Hepatic stellate cell (primary cell): ENCODE measurements around the gene EGFL6.

Experiments
- DNase-seq: peaks from one replicate; pipeline ENCODE4 v3.0.0; 2011; ENCODE audit warnings: low spot score

EGFL6 gene, protein sequence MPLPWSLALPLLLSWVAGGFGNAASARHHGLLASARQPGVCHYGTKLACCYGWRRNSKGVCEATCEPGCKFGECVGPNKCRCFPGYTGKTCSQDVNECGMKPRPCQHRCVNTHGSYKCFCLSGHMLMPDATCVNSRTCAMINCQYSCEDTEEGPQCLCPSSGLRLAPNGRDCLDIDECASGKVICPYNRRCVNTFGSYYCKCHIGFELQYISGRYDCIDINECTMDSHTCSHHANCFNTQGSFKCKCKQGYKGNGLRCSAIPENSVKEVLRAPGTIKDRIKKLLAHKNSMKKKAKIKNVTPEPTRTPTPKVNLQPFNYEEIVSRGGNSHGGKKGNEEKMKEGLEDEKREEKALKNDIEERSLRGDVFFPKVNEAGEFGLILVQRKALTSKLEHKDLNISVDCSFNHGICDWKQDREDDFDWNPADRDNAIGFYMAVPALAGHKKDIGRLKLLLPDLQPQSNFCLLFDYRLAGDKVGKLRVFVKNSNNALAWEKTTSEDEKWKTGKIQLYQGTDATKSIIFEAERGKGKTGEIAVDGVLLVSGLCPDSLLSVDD

DNA sequence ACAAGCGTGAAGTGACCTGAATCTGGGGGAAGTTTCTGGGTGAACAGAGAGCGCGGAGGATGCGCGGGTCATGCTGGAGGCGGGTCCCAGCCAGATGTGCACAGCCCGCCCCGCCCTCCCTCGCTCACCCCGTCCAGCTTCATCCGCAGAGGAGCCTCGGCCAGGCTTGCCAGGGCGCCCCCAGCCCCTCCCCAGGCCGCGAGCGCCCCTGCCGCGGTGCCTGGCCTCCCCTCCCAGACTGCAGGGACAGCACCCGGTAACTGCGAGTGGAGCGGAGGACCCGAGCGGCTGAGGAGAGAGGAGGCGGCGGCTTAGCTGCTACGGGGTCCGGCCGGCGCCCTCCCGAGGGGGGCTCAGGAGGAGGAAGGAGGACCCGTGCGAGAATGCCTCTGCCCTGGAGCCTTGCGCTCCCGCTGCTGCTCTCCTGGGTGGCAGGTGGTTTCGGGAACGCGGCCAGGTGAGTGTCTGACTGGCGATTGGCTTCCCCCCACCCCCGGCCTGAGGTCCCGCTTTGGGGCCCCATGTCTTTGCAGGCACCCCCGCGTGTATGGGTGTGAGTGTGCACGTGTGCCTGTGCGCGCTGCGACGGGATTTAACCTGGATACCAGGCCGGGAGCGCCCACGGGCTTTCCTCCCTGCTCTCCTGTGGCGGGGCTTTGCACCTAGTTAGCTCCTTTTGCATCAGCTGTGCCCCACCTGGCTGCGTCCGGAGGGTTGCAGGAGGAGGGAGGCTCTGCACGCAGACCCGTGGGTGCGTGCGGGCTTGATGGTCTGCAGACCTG, at the start of gene EGFL6:
Gene EGFL6 (plus strand): TSS at position 123 of the 782 bp plus-strand sequence. CDS start 261 bp downstream, at position 384.
- no peak for DNase-seq

DNA sequence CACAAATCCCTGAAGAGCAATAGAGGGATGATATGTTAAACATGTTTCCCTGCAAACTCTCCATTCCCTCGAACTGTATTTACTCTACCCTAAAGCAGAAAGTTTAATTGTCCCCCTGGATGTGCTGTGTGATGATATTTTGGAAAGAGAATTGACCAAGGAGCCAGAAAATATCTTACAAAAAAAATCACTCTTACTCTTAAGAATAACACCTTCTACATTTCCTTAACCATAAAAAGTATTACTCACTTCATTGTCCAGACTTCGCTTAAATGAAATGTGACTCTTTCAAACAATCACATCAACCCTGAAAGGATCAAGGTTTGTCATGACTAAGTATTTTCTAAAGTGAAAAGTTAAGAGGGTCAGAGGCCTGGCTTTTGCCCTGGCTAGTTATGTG, 49.0 kb upstream of the EGFL6 start:
- no peak for DNase-seq

DNA sequence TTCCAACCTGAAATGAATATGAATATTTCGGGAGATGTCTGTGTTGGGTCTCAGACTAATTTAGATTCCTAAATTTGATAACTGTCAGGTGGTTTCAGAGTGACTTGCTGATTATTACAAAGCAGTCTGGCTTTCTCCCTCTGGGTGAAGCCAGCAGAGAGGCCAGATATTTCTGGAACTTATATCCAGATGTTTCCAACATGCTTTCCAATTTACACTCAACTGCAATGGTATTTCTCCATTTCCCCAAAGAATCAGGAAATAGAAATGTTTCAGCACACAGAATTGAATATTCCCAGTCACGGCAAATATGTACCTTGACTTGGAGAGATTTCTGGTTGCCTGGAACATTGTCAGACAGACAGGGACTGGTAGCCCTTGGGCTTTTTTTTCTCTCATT, 48.5 kb upstream of the EGFL6 start:
- DNase-seq: no peak

DNA sequence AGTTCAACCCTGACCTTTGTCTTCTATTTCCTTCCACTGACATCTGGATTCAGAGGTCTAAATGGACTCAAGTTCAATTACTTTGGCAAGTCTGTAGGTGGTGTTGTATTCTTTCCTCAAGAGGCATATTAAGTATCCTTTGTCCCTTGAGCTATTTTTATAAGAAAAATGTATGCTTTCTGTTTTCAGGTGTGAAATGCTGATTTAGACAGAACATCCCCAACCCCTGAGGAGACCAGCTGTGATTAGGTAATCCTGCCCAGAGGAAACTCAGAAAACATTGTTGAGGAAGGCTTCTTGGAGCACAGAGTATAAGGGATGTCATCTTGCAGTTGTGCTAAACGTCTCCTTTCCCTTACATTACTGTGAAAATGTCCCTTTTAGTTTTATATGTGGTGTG, 46.6 kb upstream of the EGFL6 start:
- DNase-seq: no peak

DNA sequence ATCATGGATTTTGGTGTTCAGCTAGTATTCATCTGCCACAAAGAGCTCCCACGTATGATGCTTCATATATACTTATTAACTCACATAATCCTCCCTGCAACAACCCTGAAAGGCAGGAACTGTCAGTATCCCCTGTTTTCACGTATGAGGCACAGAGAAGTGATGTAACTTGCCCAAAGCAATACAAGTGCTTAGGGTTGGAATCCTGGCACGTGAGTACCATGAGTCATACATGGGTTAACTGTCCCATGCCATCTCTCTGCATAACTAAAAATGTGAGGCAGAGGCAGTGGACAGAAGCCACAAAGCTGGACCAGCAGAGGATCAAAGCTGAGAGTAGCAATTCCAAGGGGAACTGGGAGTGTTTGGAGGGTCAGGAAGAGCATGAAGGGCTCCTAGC, 35.7 kb upstream of the EGFL6 start:
- DNase-seq: no peak

DNA sequence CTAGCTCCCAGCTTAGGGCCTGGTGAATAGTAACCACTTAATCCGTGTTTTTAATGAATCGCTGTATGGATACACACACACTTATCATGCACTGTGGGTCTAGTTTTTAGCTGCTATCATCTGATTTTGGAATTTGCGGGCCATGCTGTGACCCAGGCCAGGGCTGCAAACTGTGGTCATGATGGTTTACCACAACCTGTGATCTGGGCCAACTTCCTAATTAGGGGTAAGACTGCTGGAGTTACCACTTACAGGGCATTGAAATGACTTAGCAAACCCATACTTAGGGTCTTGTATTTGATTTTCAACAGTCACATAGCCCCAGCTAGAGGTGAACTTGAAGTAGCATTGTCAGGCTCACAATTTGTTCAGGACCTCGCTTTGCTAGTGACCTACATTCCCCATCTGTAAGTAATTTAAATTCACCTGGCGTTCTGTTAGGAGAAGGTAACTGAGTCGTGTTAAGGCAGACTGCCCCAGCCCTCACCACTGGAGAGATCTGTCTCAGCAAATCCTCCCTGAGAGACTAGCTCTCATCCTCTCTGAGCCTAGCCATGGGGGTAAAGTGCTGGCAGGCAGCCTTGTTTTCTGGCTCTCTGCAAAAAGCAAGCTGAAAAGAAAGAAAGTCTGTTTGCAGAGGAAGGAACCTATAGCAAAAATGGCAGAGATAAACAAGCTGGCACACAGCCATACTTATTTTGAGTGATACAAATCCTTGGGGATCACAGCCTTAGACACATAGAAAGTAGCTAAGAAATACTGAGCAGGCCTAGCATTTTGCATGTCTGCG, 33.8 kb upstream of the EGFL6 start:
- DNase-seq: no peak

DNA sequence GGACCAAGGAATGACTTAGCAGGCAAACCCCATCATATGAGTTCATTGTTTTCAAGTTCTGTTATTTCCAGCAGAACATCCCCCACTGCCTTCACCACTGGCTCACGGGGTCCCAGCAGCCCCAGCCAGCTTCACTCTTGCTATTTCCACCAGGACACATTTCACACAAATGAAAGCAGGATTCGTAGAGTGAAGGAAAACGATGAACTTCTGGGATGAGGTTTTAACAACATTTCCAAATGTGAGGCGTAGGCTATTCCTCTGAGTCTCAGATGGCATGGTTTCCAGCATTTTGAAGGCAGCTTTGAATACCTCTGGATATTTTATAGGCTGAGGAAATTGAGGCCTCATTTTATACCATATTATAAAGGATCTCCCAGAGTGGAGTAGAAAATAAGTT, 32.9 kb upstream of the EGFL6 start:
- DNase-seq: no peak

DNA sequence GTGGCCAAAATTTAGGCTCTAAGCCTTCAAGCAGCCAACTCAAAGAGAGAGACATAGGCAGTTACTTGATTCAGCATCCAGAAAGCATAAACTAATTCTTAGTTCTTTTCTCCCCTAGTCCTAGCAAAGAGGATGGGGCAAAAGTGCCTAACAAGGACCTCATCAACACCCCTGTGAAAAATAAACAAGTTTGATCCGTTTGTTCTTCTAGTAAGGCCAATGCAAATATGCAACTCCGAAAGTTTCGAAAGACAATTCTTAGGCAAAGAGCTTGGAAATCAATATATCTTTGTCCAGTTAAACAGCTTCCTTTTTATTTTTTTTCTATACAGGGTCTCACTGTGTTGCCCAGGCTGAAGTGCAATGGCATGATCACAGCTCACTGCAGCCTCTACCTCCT, 31.0 kb upstream of the EGFL6 start:
- DNase-seq: no peak

DNA sequence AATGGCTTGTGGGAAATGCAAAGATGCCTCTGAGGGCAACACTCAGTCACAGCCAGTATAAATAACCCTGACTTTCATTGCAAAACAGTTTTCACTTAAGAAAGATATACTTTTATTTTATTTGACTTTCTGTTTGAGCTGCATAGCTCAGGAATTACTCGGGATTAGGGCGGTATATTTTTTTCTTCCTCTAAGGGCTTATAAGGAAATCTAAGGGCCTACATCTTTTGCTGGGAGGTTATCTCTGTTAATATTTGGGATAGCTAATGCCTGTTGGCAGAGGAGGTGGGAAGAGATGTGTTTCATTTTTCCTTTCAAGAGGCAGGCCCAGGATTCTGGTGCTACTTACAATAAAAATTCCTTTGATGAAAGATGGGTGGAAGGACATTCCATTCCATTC, 28.8 kb upstream of the EGFL6 start:
- no peak for DNase-seq

DNA sequence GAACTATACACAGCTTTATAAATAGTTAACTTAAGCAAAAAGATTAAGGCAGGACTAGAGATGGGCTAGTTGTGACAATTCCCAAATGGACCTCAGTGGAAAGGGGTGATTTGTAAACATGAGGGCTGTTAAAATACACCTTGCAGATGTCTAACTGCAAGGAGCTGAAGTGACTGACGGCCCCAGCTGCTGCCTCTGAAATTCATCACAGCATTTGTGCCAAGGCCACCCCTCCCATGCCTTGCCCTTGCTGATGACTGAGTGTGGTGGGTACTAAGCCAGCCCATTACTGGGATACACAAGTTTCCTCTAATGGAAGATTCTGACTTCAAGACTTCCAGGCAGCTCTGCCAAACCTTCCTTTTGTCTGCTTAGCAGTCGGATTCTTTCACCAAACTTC, 23.7 kb upstream of the EGFL6 start:
- DNase-seq: no peak

DNA sequence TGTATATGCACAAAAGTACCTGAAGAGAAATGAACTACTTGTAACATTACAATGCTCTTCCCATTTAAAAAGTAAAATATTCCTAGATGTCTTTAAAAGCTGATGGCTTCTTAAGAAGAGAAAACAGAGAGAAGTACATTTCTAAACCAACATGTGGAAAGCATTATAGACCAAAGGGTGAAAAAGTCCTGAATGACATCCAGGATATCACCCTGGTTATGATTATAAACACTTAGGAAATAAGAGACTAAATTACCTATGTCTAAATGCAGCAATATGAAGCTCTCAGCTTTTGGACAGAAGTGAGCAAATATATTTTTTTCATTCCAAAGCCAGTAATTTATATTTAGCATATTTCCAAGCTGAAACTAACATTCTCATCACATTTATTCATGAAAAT, 21.7 kb upstream of the EGFL6 start:
- no peak for DNase-seq

DNA sequence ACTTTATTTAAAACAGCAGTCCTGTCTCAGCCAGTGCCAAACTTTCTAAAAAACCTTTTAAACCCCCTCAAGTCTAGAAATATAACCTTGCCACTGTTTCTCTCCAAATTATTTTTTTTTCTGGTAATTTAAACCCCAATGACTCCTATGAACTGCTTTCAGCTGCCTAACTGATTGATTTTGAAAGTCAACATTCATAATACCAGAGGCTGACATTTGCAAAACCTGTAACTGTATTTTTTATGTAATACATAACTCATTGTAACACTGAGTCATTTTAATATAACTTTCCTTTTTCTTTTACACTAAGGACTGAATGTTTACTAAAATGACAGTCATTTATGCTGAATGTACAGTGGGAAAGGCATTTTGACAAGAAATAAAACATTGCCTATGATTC, 19.1 kb upstream of the EGFL6 start:
- no peak for DNase-seq

DNA sequence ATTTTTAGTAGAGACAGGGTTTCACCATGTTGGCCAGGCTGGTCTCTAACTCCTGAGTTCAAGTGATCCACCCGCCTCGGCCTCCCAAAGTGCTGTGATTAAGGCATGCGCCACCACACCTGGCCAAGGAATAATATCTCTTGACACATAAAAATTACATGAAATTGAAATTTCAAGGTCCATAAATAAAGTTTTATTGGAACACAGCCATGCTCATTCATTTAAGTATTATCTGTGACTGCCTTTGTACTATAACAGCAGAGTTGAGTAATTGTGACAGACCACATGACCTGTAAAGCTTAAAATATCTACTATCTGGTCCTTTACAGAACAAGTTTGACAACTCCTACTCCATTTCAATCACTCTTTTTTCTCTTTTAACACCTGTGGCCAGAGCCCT, 17.8 kb upstream of the EGFL6 start:
- DNase-seq: no peak

DNA sequence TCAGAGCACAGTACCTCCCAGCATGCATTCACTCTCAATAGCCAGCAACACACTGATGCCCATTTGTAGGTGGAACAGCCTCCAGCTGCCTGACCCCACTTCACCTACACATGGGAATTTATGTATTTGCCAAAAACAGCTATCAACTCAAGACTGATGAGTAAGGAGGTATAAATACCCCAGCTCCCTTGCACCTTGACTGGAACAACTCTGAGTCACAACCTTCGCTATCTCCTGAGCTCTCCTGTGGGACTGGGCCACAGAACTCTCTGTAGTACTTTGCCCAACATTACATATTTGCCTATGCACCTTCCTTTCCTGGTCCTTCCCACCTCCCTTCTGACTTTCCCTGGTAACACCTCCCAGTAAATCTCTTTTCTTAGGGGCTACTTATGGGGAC, 16.5 kb upstream of the EGFL6 start:
- no peak for DNase-seq

DNA sequence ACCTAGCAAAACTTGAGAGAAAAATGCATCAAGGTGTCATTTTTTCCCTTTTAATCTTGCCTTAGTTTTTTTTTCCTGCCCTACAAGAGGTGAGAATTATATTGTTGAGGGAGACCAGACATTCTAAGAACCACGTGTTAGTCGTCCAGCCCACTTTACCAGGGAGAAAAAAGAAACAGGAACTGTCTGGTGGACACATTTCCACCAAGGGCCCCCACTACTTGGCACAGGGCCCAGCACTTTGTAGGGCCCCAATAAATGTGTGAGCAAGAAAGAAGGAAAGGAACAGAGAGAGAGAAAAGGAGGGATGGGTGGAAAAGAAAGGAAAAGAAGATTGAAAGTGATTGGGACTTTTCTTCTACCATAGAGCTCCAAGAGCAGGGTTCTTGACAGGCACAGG, 3.9 kb upstream of the EGFL6 start:
- no peak for DNase-seq

DNA sequence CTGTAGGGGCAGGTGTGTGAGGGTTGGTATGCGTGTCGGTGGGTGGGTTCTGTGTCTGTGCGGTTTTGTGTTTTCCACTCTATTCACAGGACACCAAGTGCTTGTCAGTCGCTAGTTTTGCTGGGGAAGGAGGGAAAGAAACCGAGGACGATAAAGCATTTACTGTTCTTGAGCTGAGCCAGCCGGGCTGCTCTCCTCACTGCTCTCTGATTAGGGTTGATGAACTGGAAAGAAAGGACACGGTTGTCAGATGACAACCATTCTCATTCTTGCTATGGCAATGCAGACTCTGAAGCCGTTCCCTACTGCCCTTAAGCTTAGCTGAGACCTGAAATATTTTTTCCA, 832 bp downstream of the EGFL6 start:
- no peak for DNase-seq

DNA sequence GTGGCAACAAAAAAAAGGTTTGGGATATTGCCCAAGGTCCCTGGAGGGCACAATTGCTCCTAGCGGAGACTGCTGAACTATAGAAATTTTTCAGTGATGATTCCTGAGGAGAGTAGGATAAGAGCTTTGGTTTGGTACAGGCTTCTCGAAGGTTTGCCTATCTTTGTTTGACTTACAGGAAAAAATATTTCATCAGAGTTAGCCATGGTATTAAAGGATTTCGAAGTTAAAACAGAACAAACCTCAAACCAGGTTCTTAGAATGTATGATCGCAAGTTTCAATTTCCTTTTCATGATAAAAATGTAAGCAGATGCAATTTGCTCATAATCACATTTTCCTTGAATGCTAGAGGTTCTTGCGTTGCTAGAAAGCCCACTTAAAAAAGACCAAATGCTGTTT, 1.7 kb downstream of the EGFL6 start:
- no peak for DNase-seq

DNA sequence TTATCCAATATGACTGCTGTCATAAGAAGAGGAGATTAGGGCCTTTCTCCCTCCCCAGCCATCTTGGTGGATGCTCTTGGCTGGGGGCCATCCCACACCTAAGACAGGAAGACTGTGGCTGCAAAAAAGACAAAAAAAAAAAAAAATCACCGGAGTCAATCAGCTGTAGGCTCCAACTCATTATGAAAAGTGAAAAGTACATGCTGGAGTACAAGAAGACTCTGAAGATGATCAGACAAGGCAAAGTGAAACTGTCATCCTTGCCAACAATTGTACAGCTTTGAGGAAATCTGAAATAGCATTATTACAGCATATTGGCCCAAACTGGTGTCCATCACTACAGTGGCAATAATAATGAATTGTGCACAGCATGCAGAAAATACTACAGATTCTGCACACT, 5.2 kb downstream of the EGFL6 start:
- DNase-seq: no peak

DNA sequence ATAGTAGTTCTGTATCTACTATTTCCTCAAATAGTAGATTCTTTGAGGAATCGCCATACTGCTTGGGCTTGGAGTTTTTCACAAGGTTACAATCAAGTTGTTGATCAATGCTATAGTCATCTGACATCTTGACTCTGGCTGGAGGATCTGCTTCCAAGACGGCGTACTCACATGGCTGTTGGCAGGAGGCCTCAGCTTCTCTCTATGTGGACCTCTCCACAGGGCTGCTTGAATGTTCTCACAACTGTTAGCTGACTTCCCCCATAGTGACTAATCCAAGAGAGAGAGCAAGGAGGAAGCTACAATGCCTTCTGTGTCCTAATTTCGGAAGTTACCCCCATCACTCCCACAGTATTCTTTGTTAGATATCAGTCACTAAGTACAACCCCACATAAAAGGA, 10.3 kb downstream of the EGFL6 start:
- no peak for DNase-seq

DNA sequence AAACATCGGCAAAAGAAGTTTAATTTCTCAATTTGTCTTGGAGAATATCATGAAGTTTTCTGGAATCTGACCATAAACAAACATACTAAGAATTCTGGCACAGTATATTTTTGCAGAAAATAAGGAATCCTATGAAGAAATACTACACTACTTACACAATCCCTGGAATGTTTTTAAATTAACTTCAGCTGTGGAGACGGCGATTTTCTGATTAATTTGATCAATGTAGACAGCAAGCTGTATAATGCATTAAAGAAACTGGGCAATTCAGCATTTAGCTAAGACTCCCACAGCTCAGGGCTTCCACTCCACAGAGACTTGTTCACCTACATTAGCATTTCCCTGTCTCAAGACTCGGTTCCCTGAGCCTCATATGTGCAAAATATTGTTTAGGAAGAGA, 12.2 kb downstream of the EGFL6 start:
- no peak for DNase-seq

DNA sequence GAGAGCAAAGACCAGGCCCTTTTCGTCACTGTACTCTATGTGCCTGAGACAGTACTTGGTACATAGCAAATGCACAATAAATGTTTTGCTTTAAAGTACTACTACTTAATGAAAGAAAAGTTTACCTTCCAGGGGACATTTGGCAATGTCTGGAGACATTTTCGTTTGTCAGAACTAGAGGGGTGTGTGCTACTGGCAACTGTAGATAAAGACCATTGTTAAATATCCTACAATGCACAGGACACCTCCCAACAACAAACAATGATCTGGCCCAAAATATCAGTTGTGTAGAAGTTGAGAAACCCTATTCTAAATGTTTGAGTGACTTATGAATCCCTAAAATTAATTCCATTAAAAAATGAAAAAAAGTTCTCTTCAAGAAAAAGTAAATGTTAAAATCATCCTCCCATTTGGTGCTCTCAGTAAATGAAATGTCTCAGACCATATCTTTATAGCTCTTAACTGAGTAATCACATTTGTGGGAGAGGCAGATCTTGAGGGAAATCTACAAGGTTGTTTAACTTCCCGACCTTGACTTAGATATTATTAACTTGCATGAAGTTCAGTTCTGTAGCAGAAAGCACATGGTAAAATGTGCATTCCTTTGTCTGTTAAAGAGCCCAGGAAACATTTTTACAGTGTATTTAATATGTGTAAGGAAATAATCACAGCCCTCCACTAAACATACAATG, 18.5 kb downstream of the EGFL6 start:
- no peak for DNase-seq

DNA sequence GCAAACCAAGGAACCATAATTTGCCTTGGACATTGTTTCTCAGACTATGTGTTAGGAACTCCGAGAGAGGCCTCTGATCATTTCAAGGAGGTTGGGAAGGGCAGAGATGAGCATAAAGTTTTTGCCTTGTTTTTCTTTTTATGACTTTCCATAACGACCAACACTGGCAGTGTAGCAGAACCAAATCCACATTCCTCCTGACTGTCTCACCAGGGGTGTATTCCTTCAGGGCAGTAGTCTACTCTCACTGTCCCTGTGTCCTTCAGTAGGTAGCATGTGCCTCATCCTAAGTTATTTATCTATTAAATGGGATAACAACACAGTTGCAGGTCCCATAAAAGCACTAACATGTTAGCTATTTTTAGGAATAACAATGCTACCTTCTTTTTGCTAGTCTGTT, 20.8 kb downstream of the EGFL6 start:
- no peak for DNase-seq
